Activated CD4-positive, CD25-positive, alpha-beta regulatory T cell treated with anti-CD3 and anti-CD28 coated beads, Interleukin-2, amount 50 U/mL, for 24 hours (primary cell): ENCODE data around the gene LACTB.
A peak's percentile ranks its signal among the peaks of the same experiment; 100 is the strongest.

ENCODE experiments used
- ATAC-seq, 2 donors: fragments of 150-1000 bp; cut with Tn5 transposase; one replicate each; pipeline ENCODE4 v1.10.0; 2021; ENCODE audit warnings: mild to moderate bottlenecking in 1 of 2, moderate library complexity in 1 of 2

Gene LACTB

GRCh38 chr15:63133786-63134185, 12.1 kb downstream of the LACTB start:
- ATAC-seq: no peak

DNA sequence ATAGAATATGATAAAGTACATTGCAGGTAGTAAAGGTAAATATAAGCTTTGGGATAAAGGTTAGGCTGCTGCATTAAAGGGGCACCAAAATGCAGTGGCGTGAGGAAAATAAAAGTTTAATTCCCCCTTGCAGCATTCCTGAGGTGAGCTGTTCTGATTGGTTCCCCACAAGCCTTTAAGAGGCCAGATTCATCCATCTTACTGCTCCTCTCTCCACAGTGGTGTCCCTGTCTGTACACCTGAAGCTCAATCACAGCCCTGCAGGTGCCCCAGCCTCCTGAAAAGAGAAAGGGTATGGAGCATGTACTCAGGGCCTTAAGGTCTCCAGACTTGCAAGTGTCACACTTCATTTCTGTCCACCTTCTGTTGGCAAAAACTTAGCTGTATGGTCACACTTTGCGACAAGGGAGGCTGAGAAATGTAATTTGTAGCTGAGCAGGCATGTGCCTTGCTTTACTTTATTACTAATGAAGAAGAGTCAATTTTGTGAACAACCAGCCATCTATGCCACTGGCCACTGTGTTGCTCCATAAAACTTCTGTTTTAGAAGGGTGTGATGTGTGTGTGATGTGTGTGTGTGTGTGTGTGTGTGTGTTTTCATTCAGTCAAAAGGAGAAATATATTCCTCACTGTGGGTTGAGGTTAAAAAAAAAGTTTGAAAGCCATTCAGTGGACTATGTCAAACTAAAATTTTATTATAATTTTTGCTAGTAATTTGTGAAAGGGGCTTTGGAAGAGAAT, 12.8 kb downstream of the LACTB start:
- no peak for ATAC-seq

GRCh38 chr15:63135281-63135680, 13.6 kb downstream of the LACTB start:
- no peak for ATAC-seq

DNA sequence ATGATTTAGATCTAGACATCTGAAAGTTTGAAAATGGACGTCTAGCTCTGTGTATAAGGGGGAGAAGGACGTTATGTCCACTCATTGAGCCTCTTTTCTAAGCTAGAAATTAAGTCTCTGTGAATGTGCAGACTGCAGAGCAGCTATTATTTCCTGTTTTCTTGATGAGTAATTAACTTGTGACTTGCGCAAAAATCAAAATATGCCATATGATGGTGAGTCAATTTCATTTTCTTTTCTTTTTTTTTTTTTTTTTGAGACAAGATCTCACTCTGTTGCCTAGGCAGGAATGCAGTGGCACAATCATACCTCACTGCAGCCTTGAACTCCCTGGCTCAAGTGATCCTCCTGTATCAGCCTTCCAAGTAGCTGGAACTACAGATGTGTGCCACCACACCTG, 14.1 kb downstream of the LACTB start:
- ATAC-seq: peak; percentile 87 to 89

GRCh38 chr15:63136742-63137141, 15.1 kb downstream of the LACTB start:
- no peak for ATAC-seq

GRCh38 chr15:63140936-63141335, 19.3 kb downstream of the LACTB start:
- ATAC-seq: peak; percentile 84 to 89

DNA sequence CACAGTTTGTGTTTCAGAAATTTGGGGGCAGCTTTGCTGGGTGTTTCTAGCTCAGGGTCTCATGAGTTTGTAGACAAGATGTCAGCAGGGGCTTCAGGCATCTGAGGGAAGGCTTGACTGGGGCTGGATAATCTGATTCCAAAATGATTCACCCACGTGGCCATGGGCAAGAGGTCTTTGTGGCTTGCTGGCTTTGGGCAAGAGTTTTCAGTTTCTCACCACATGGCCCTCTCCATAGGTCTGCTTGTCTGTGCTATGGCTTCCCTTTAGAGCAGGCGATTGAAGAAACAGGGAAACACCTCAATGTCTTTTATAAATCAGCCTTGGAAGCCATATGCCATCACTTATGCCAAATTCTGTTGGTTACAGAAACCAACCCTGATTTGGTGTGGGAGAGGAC, 23.8 kb downstream of the LACTB start:
- ATAC-seq: no peak

GRCh38 chr15:63146684-63147083, 25.0 kb downstream of the LACTB start:
- no peak for ATAC-seq

GRCh38 chr15:63151665-63152064, 30.0 kb downstream of the LACTB start:
- no peak for ATAC-seq

- ATAC-seq: no peak
These were observed 33.8 kb downstream of the LACTB start for GRCh38 chr15:63155486-63155885.

DNA sequence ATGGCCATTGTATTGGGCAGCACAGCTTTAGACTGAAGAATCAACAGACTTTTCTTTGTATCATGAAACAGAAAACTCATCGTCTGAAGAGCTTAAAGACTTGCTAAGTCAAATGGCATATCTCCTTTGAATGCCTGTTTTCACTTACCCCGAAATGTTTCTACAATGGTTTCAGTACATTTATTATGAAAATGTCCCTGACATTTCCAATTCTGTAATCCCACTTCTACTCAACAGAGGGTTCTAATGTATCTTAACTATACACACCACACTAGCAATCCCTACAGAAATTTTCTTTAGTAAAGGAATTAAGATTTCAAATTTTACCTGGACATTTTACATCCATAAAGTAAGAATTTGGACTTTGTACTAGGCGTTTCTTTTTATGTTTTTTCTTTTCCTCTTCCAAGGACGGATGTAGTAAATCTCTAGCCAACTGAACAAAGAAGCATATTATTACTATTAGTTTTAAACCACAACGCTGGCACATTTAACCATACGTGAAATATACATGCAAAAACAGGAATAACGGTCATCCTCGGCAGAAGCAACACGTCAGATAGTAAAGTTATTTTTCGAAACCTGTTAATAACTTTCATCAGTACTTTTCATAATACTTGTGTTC, 34.5 kb downstream of the LACTB start:
- no peak for ATAC-seq

DNA sequence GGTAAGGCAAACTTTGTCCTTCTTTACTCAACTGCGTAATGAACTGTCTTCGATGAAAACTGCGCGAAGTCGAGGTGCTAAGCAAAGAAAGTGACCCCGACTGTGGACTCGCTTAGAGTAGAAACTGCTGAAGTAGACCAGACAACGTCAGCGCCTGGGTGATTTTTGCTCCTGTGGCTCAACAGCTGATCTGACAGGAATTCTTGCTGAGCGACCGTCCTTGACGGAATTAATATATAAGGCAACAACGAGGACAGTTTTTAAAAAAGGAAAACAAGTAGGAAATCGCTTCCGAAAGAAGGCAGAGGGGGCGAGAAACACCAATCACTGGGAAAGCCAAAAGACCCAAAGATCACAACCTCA, 35.1 kb downstream of the LACTB start:
- ATAC-seq: no peak

GRCh38 chr15:63157118-63157843, 35.6 kb downstream of the LACTB start, which contains the start of gene RPS27L:
TSS of gene RPS27L (minus strand) at chr15:63157477. CDS start at chr15:63157405, 72 bp downstream.
- peak; percentile 98 for ATAC-seq

- ATAC-seq: peak in 1 of 2 donors; percentile 15
These were observed 36.3 kb downstream of the LACTB start for GRCh38 chr15:63157891-63158431.

- ATAC-seq: no peak
These were observed 39.0 kb downstream of the LACTB start for GRCh38 chr15:63160638-63161037.

DNA sequence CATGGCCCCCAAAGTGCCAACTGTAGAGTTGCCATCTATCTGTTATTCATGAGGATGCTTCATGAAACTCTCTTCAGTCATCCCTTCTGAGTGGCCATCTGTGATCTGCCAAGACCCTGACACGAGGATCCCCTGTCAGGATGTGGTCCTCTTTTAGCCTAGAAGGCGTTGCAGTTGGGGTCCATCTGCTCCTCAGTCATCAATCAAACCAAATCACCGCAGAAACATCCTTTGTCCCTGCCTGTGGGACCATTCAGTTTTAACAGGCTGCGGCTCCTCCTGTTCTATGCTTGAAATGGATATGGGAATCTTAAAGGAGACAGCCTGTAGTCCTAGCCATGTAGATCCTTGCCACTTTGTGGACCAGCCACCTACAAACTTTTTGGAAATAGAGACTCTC, 41.6 kb downstream of the LACTB start:
- no peak for ATAC-seq

DNA sequence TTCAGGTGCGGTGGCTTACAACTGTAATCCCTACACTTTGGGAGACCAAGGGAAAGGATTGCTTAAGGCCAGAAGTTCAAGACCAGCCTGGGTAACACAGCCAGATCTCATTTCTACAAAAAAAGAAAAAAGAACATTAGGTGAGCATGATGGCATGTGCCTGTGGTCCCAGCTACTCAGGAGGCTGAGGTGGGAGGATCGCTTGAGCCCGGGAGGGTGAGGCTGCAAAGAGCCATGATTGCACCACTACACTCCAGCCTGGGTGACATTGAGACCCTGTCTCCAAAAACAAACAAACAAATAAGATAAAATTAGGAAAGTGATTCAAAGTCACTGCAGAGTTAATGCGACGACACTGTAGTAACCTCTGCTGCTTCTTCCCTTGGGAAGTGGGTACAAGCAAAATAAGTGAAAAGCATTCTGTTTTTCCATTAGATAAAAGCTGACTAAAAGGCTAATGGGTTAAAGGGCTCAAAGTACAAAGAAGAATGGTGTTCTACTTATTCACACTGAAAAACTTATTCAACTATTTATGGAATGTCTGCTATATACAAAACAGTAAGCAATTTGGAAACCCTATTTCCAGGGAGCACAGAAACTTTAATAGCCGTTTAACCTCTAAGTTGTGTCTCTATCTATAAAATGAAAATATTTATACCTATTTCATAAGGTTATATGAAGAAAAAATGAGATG, 43.7 kb downstream of the LACTB start:
- no peak for ATAC-seq

DNA sequence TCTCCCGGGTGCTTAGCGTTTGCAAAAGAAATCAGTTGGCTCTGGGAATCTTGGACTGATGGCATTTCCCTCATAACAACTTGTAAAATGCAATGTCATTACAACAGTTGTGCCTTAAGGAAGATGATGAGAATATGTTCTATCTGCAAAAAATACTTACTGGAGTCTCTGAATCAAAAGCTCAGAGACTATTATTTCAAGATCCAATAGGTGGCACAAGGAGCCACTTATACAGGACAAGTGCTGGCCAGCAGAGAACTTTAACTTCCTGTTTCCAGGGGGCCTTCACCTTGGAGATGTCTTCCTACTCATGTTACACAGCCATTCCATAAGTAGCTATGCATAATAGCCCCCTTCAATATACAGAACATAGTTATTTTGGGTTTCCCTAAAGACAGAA, 44.6 kb downstream of the LACTB start:
- no peak for ATAC-seq

- no peak for ATAC-seq
These were observed 48.1 kb downstream of the LACTB start for GRCh38 chr15:63169788-63170187.

- no peak for ATAC-seq
These were observed 50.7 kb downstream of the LACTB start for GRCh38 chr15:63172376-63172775.

- ATAC-seq: no peak
These were observed 51.3 kb downstream of the LACTB start for GRCh38 chr15:63172851-63173451.

- ATAC-seq: no peak
These were observed 54.6 kb downstream of the LACTB start for GRCh38 chr15:63176302-63176701.

DNA sequence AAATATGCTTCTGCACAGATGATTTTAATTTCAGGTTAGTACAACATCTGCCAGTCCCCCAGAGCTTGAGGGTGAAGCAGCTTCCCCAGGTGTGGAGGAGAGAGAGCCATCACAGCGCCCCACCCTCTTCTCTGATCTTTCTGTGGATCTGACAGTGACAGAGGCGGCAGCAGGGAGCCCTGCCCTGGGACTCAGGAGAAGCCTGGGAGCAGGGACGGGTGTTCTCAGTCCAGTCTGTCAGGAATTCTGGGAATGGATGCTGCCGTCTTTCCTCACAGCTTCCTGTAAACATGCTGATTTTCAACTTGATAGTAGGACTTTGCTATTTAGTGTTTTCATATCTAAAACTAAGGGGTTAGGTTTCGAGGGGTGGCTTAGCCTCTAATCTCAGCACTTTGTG, 56.4 kb downstream of the LACTB start:
- ATAC-seq: no peak
